HEK293 (cell line): Measurements from ENCODE around the gene SBF2.

Source experiments
- CTCF ChIA-PET: fragments of 350-600 bp; formaldehyde crosslinking; extraction: SDS; loops from one replicate; lab custom pipeline; 2021; ENCODE audit warnings: antibody characterized with exemption; lab: Yijun Ruan, JAX
- POLR2A ChIA-PET: fragments of 300-600 bp; formaldehyde crosslinking; extraction: SDS; loops from one replicate; lab custom pipeline; 2020; ENCODE audit warnings: antibody characterized with exemption, inconsistent platforms; lab: Yijun Ruan, JAX
- H3K27ac ChIP-seq: fragments of 200-500 bp; sonication (Bioruptor generic); 2 replicates; pipeline ENCODE4 v1.5.1; 2014; ENCODE audit warnings: low read depth, low read length, control low read depth, inconsistent platforms; ENCODE audit errors: extremely low read depth
- H3K36me3 ChIP-seq, 2 experiments: fragments of 200-500 bp in 1 of 2; sonication (Bioruptor generic) in 1 of 2; 1 replicate in 1 of 2; 2 replicates in 1 of 2; pipeline ENCODE4 v1.5.1; 2014 to 2017; ENCODE audit warnings: inconsistent platforms in 2 of 2, low read length in 2 of 2; ENCODE audit not compliant: control insufficient read depth in 2 of 2, insufficient read depth in 1 of 2
- H3K4me1 ChIP-seq: fragments of 200-500 bp; sonication (Bioruptor generic); 2 replicates; pipeline ENCODE4 v1.5.1; 2014; ENCODE audit warnings: mild to moderate bottlenecking, low read length, inconsistent platforms; ENCODE audit not compliant: control insufficient read depth, insufficient read depth
- H3K4me3 ChIP-seq: 2 replicates; pipeline ENCODE4 v1.5.1; 2011; ENCODE audit warnings: low read depth, mild to moderate bottlenecking, control low read depth, low read length, moderate library complexity
- H3K9me3 ChIP-seq: fragments of 200-500 bp; sonication (Bioruptor generic); 2 replicates; pipeline ENCODE4 v1.5.1; 2014; ENCODE audit warnings: low read depth, low read length, inconsistent platforms; ENCODE audit not compliant: control insufficient read depth, insufficient read depth
- BCL11A ChIP-seq: fragments of 450-650 bp; formaldehyde crosslinking; IDR thresholded peaks from 2 replicates; pipeline ENCODE4 v1.5.1; 2016; ENCODE audit warnings: low read depth, missing biosample characterization, missing genetic modification characterization
- FEZF1 ChIP-seq: fragments of 450-650 bp; formaldehyde crosslinking; IDR thresholded peaks from 2 replicates; pipeline ENCODE4 v1.5.1; 2016; ENCODE audit warnings: missing biosample characterization, missing genetic modification characterization
- KLF7 ChIP-seq: fragments of 450-650 bp; formaldehyde crosslinking; IDR thresholded peaks from 2 replicates; pipeline ENCODE4 v1.5.1; 2016; ENCODE audit warnings: missing biosample characterization, missing genetic modification characterization, borderline replicate concordance
- MZF1 ChIP-seq: fragments of 450-650 bp; formaldehyde crosslinking; IDR thresholded peaks from 2 replicates; pipeline ENCODE4 v1.5.1; 2017; ENCODE audit warnings: missing biosample characterization, missing genetic modification characterization, borderline replicate concordance
- OVOL3 ChIP-seq: fragments of 450-650 bp; formaldehyde crosslinking; IDR thresholded peaks from 2 replicates; pipeline ENCODE4 v1.5.1; 2016; ENCODE audit warnings: missing biosample characterization, missing genetic modification characterization
- PRDM6 ChIP-seq: fragments of 450-650 bp; formaldehyde crosslinking; IDR thresholded peaks from 2 replicates; pipeline ENCODE4 v1.5.1; 2017; ENCODE audit warnings: missing biosample characterization, missing genetic modification characterization
- SCRT1 ChIP-seq: fragments of 450-650 bp; formaldehyde crosslinking; IDR thresholded peaks from 2 replicates; pipeline ENCODE4 v1.5.1; 2016; ENCODE audit warnings: missing biosample characterization, missing genetic modification characterization, borderline replicate concordance
- TCF7L2 ChIP-seq: IDR thresholded peaks from 2 replicates; pipeline ENCODE4 v1.6.1; 2011; ENCODE audit warnings: low read depth, mild to moderate bottlenecking, inconsistent platforms, low read length, moderate library complexity, borderline replicate concordance
- ZBTB10 ChIP-seq: fragments of 450-650 bp; formaldehyde crosslinking; IDR thresholded peaks from 2 replicates; pipeline ENCODE4 v1.5.1; 2016; ENCODE audit warnings: missing biosample characterization, missing genetic modification characterization
- ZBTB21 ChIP-seq: fragments of 450-650 bp; formaldehyde crosslinking; IDR thresholded peaks from 2 replicates; pipeline ENCODE4 v1.5.1; 2017; ENCODE audit warnings: missing biosample characterization, missing genetic modification characterization
- ZFHX2 ChIP-seq: fragments of 450-650 bp; formaldehyde crosslinking; conservative IDR thresholded peaks from 2 replicates; pipeline ENCODE4 v1.5.1; 2016; ENCODE audit warnings: missing biosample characterization, missing genetic modification characterization
- ZNF112 ChIP-seq: fragments of 450-650 bp; formaldehyde crosslinking; IDR thresholded peaks from 2 replicates; pipeline ENCODE4 v1.5.0; 2017; ENCODE audit warnings: missing biosample characterization, missing genetic modification characterization
- ZNF132 ChIP-seq: fragments of 450-650 bp; formaldehyde crosslinking; IDR thresholded peaks from 2 replicates; pipeline ENCODE4 v1.5.1; 2017; ENCODE audit warnings: missing biosample characterization, missing genetic modification characterization, borderline replicate concordance
- ZNF174 ChIP-seq: fragments of 450-650 bp; formaldehyde crosslinking; IDR thresholded peaks from 2 replicates; pipeline ENCODE4 v1.5.0; 2017; ENCODE audit warnings: missing biosample characterization, mild to moderate bottlenecking, missing genetic modification characterization
- ZNF24 ChIP-seq: fragments of 450-650 bp; formaldehyde crosslinking; IDR thresholded peaks from 2 replicates; pipeline ENCODE4 v1.5.1; 2016; ENCODE audit warnings: missing biosample characterization, missing genetic modification characterization
- ZNF280C ChIP-seq: fragments of 450-650 bp; formaldehyde crosslinking; IDR thresholded peaks from 2 replicates; pipeline ENCODE4 v1.5.1; 2016; ENCODE audit warnings: missing biosample characterization, missing genetic modification characterization
- ZNF501 ChIP-seq: fragments of 450-650 bp; formaldehyde crosslinking; IDR thresholded peaks from 2 replicates; pipeline ENCODE4 v1.5.1; 2016; ENCODE audit warnings: missing biosample characterization, missing genetic modification characterization
- ZNF530 ChIP-seq: fragments of 450-650 bp; formaldehyde crosslinking; IDR thresholded peaks from 2 replicates; pipeline ENCODE4 v1.5.1; 2016; ENCODE audit warnings: low read depth, missing biosample characterization, missing genetic modification characterization
- ZNF580 ChIP-seq: fragments of 450-650 bp; formaldehyde crosslinking; IDR thresholded peaks from 2 replicates; pipeline ENCODE4 v1.5.1; 2016; ENCODE audit warnings: missing biosample characterization, missing genetic modification characterization
- ZNF623 ChIP-seq: fragments of 450-650 bp; formaldehyde crosslinking; IDR thresholded peaks from 2 replicates; pipeline ENCODE4 v1.5.1; 2016; ENCODE audit warnings: missing biosample characterization, missing genetic modification characterization
- TF ChIP-seq, protein P1 (sequence below): fragments of 450-650 bp; formaldehyde crosslinking; IDR thresholded peaks from 2 replicates; pipeline ENCODE4 v1.5.1; 2016; ENCODE audit warnings: missing biosample characterization, missing genetic modification characterization
- TF ChIP-seq, protein P2 (sequence below): IDR thresholded peaks from 2 replicates; pipeline ENCODE4 v1.6.1; 2011; ENCODE audit warnings: mild to moderate bottlenecking, low read depth, low read length, borderline replicate concordance

Gene SBF2

GRCh38 chr11:10113852-10114251 lies 180.2 kb downstream of the SBF2 start:
- CTCF ChIA-PET = no interaction called here
- TF ChIP-seq PRDM6 (tag by site-specific recombination) = no peak
- no peak for TF ChIP-seq ZNF530 (tag by site-specific recombination)
- TF ChIP-seq, protein P1, sequence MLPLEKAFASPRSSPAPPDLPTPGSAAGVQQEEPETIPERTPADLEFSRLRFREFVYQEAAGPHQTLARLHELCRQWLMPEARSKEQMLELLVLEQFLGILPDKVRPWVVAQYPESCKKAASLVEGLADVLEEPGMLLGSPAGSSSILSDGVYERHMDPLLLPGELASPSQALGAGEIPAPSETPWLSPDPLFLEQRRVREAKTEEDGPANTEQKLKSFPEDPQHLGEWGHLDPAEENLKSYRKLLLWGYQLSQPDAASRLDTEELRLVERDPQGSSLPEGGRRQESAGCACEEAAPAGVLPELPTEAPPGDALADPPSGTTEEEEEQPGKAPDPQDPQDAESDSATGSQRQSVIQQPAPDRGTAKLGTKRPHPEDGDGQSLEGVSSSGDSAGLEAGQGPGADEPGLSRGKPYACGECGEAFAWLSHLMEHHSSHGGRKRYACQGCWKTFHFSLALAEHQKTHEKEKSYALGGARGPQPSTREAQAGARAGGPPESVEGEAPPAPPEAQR = no peak
- TF ChIP-seq MZF1 (tag by site-specific recombination) = no peak
- TF ChIP-seq ZFHX2 (tag by site-specific recombination) = no peak
- TF ChIP-seq ZNF132 (tag by site-specific recombination) = no peak
- Histone ChIP-seq H3K4me1 (no peaks in the 10 kb centered on the region), H3K9me3 (no peaks in the 10 kb centered on the region), H3K27ac (no peak overlapping the region), H3K36me3 (no peaks in the 10 kb centered on the region), H3K4me3 (no peak overlapping the region)
- POLR2A ChIA-PET = no interaction called here

DNA sequence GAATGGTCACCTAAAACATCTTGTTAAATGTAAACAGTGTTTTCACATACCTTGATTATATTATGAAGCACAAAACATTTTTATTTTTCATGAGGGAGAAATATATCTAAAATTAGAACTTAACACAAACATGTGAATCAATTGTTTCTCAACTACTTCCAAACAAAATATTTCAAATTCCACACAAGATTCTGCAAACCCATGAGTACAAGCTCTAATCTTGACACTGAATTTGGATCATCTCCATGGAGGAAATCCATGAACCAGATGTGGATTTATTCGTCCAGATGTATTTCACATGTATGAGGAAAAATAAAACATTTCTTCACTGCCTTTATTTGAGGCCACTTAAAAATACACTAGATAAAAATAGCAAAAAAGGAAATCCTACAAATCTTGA lies 184.2 kb downstream of the SBF2 start:
- CTCF ChIA-PET = no interaction called here
- H3K4me3 ChIP-seq = no peak overlapping the region
- H3K4me1 ChIP-seq = no peaks in the 10 kb centered on the region
- H3K27ac ChIP-seq = no peak overlapping the region
- no peak for TF ChIP-seq FEZF1 (tag by site-specific recombination)
- TF ChIP-seq ZBTB21 (tag by site-specific recombination) = no peak
- no peak for TF ChIP-seq ZNF501 (tag by site-specific recombination)
- TF ChIP-seq ZNF280C (tag by site-specific recombination) = no peak
- TF ChIP-seq SCRT1 = no peak
- TF ChIP-seq ZNF580 (tag by site-specific recombination) = no peak
- no peak for TF ChIP-seq ZNF623 (tag by site-specific recombination)
- no peak for TF ChIP-seq TCF7L2
- no peak for TF ChIP-seq ZNF112 (tag by site-specific recombination)
- TF ChIP-seq OVOL3 = no peak
- no peak for TF ChIP-seq ZNF174
- TF ChIP-seq, protein P2, sequence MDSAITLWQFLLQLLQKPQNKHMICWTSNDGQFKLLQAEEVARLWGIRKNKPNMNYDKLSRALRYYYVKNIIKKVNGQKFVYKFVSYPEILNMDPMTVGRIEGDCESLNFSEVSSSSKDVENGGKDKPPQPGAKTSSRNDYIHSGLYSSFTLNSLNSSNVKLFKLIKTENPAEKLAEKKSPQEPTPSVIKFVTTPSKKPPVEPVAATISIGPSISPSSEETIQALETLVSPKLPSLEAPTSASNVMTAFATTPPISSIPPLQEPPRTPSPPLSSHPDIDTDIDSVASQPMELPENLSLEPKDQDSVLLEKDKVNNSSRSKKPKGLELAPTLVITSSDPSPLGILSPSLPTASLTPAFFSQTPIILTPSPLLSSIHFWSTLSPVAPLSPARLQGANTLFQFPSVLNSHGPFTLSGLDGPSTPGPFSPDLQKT = no peak
- no peak for TF ChIP-seq ZNF24 (tag by site-specific recombination)
- no peak for TF ChIP-seq ZBTB10 (tag by site-specific recombination)
- TF ChIP-seq BCL11A (tag by site-specific recombination) = no peak
- no peak for TF ChIP-seq KLF7 (tag by site-specific recombination)
- no peaks in the 10 kb centered on the region for H3K36me3 ChIP-seq
- POLR2A ChIA-PET = no interaction called here
- no peaks in the 10 kb centered on the region for H3K9me3 ChIP-seq
